Activated naive CD4-positive, alpha-beta T cell treated with anti-CD3 and anti-CD28 coated beads, Interleukin-2, amount 50 U/mL, for 16 hours (primary cell): ENCODE data around the gene CCNC.
"Not testable (repeated sequence)": the region's sequence is repeated elsewhere in the genome, so short reads cannot be mapped to it uniquely, and the experiment has no call there.

Experiments used
- DNase-seq: peaks from one replicate; pipeline ENCODE4 v3.0.0-alpha.2; 2020

CCNC gene

DNA sequence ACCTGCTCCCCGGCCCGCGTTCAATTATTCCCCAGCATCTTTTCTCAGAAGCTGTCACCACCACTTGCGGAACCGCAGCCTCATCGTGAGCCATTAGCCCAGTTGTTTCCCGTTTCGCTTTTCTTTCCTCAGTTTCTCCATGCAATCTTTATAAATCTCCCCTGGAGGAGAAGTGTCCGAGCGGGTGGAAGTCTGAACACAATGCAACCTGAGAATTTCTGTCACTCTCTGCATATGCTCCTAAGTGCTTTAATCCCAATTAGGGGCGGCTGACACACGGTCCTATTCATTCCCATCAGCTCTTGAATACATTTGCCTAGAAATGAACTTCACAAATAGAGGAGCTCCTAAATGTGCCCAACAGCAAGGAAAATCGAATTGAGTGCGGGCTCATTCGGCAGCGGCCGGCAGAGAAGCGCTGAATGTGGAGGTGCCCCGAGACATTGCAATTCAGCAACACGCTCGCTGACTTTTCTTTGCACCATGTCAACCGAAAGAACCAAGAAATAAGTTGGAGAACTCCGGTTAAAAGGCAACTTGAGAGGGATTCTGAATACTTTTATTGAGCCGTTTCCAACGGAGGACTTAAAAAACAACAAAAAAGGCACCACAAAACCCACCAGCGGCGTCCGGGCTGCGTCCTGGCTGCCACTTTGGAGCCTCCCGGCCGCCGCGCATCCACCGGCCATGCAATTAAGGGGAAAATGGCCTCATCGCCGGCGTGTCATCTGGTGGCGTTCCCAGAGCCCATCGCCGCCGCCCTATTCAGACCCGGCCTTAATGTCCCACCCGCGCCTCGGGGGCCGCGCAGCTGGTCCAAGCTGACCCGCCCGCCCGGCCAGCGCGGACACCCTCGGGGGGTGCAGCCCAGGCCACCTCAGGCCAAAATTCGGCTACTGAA, 34.3 kb upstream of the CCNC start:
- no peak for DNase-seq

- DNase-seq: not testable (repeated sequence)
These were observed 26.2 kb upstream of the CCNC start for GRCh38 chr6:99594696-99595095.

DNA sequence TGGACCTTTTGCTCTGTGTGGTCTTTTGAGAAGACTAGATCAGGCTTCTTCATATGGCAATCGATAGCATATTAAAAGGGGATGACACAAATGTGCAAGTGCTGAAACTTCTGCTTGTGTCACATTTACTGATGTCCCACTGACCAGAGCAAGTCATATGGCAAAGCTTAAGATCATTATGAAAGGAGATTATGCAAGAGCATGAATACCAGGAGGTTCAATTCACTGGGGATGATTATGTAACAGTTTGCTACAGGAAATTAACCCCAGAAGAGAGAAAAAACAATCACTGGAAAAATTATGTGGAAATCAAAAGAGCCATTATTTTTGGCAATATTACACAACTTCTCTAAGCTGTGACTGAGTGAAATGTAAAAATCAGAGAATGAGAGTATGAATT, 24.4 kb upstream of the CCNC start:
- no peak for DNase-seq

GRCh38 chr6:99591673-99592364, 23.4 kb upstream of the CCNC start:
- no peak for DNase-seq

- no peak for DNase-seq
These were observed 22.5 kb upstream of the CCNC start for GRCh38 chr6:99590728-99591672.

- no peak for DNase-seq
These were observed 21.5 kb upstream of the CCNC start for GRCh38 chr6:99589907-99590493.

GRCh38 chr6:99589290-99589672, 20.8 kb upstream of the CCNC start:
- no peak for DNase-seq

DNA sequence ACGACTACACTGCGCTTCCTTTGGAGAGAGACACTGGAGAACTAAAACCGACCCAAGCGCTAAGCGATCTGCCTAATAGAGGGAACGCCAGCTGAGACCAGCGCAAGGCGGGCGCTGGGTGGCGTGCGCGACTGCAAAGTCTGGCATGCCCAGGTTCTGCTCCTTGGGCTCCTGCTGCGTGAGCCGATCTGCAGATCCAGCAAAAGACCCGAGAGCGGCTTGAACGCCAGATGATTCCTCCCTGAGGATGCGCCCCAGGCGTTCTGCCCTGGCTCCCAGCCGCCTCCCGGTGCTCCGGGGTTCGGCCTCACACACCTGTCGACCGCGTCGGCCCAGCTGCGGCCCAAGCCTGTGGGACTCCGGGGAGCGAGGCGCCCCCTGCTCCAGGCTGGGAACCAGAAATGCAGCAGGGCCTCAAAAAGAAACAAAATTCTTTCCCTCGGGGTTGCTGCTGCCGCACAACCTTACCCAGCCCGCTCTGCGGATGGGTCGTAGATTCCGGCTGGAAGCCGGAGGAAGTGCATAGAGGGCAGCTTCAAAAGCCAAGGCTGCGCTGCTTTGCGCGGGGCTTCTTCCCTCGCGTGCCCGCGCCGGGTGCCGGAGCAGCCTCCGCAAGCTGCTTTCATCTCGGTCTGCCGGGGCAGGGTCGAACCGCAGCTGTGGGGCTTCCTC, 20.3 kb upstream of the CCNC start:
- peak; percentile 74 for DNase-seq

GRCh38 chr6:99587792-99588191, 19.3 kb upstream of the CCNC start:
- no peak for DNase-seq

DNA sequence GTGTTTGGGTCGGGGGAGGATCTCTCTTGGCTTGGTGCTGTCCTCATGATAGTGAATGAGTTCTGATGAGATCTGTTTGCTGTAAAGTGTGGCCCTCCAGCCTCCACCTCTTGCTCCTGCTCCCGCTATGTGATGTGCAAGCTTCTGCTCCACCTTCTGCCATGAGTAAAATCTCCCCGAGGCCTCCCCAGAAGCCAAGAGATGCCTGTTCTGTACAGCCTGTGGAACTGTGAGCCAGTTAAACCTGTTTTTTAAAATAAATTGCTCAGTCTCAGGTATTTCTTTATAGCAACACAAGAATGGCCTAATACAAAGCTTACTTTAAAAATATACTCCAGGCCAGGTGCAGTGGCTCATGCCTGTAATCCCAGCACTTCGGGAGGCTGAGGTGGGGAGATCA, 11.3 kb upstream of the CCNC start:
- DNase-seq: no peak

DNA sequence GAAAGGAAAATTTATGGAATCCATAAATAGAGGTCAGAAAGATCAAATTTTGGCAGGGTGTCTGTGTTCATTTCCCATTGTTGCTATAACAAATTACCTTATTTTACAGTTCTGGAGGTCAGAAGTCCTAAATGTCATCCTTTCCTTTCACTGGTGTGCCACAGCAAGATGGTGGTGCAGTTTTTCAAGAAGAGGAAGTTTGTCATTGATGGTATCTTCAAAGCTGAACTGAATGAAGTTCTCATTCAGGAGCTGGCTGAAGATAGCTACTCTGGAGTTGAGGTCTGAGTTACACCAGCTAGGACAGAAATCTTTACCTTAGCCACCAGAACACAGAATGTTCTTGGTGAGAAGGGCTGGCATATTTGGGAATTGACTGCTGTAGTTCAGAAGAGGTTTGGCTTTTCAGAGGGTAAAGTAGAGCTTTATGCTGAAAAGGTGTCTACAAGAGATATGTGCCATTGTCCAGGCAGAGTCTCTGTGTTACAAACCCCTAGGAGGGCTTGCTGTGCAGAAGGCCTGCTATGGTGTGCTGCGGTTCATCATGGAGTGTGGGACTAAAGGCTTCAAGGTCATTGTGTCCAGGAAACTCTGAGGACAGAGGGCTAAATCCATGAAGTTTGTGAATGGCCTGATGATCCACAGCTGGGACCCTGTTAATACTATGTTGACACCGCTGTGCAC, 7.2 kb upstream of the CCNC start:
- no peak for DNase-seq

GRCh38 chr6:99573980-99574617, 5.6 kb upstream of the CCNC start:
- DNase-seq: no peak

GRCh38 chr6:99563056-99563723, 5.3 kb downstream of the CCNC start:
- DNase-seq: no peak

DNA sequence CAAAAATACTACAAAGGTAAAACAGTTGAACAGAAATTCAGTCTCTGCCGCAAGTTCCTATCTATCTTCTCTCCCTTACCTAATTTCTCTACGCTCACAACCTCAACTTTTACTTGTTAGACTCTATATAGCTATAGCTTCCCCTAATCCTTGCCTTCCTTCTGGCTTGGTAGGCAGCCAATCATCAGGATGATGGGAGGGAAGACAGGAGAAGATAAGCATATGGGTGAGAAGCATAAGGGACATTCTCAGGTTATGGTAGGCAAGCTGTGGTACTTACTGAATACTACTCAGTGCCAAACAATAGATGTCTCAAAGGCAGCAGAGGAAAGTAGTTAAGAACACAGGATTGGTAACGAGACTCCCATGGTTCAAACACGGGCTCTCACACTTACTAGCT, 7.8 kb downstream of the CCNC start:
- DNase-seq: no peak

DNA sequence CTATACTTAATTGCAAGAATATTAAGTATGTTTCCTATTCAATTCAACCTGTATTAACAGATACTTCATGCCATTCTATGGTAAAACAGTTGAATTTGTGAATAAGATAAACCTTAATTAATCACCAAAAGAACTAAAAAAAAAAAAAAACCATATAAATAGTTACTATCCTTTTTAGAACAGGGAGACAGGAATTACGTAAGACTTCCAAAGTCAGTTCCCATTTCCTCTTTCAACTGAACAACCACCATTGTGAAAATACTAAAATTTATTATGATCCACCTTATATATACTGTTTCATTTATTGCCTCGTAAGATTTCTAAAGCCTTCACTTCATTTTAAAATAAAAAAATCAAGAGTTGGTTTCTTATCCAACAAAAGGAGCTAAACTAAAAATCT, 9.4 kb downstream of the CCNC start:
- no peak for DNase-seq

DNA sequence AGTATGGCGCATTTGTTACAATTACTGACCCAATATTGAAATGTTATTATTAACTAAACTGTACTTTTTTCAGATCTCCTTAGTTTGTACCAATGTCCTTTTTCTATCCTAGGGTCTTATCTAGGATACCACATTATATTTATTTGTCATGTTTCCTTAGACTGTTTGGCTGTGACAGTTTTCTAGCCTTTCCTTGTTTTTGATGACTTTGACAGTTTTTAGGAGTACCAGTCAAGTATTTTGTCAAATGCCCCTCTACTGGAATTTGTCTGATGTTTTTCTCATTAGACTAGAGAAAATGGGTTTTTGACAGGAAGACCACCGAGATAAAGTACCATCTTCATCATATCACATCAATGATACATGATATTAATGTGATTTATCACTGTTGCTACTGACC, 14.6 kb downstream of the CCNC start:
- DNase-seq: no peak

DNA sequence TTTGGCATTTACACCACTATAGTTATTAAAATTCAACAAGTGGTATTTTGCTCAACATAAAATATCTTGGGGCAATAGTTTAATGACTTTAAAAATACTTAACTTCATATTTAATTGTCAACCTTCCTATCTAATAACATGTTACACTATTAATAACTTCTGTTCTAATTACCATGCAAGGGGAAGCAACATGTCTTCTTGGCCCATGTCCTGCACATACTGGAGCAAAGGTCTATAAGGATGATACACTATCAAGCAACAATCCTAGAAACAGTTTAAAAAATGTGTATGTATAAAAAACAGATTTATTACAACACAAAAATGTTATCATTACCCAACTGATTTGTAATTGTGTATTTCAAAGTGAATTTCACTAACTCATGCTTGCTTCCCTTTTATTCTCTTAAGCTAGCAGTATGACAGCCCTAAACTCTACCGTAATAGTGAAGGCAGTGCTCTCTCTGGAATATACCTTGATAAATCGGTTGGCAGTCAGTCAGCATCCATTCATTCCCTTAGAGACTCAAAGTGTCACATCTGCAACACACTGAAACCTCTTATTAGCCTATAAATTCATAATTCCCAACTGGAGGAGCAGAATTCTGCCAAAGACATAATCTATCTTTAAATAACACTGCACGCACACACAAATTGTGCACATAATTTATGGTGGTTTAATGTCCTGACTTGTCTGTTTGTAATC, 18.3 kb downstream of the CCNC start:
- DNase-seq: no peak

- no peak for DNase-seq
These were observed 19.8 kb downstream of the CCNC start for GRCh38 chr6:99548706-99549105.

- DNase-seq: no peak
These were observed 20.9 kb downstream of the CCNC start for GRCh38 chr6:99547526-99547925.

DNA sequence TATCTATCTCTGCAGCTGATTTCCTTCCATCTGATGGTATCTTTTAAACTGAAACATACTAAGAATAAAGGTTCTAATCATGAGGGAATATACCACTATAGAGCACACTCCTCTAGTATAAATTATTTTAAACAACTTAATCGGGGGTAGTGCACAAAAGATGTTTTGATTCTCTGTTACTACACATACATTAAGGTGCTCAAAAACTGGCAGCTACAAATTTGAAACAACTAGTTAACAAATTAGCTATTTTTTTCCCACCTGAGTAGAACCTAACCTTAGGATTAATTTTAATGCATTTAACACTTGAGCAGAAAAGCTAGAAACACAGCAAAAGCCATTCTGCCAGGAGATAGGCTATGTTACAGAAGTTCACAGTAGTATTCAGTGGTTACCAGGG, 23.0 kb downstream of the CCNC start:
- no peak for DNase-seq
